Tibial nerve (tissue), 4 donors: ENCODE results near the gene ILF3.
A peak's percentile ranks its signal among the peaks of the same experiment; 100 is the strongest.

Experiments
- EP300 ChIP-seq, 2 donors: sonication (generic); formaldehyde crosslinking; IDR thresholded peaks; one replicate each; pipeline ENCODE4 v1.6.1; 2017; ENCODE audit warnings: antibody characterized with exemption in 2 of 2, mild to moderate bottlenecking in 1 of 2
- POLR2A ChIP-seq, 2 donors: fragments of 450-650 bp; IDR thresholded peaks; one replicate each; pipeline ENCODE4 v1.6.1; 2017; ENCODE audit warnings: antibody characterized with exemption in 2 of 2, mild to moderate bottlenecking in 2 of 2, moderate library complexity in 2 of 2
- TF ChIP-seq, protein P1 (sequence below), 5 experiments: fragments of 200-600 bp in 3 of 5; fragments of 450-650 bp in 2 of 5; sonication (generic) in 3 of 5; IDR thresholded peaks; one replicate each; pipeline ENCODE4 v1.5.1; 2016 to 2019; ENCODE audit warnings: antibody characterized with exemption in 5 of 5, mild to moderate bottlenecking in 3 of 5, moderate library complexity in 2 of 5

DNA sequence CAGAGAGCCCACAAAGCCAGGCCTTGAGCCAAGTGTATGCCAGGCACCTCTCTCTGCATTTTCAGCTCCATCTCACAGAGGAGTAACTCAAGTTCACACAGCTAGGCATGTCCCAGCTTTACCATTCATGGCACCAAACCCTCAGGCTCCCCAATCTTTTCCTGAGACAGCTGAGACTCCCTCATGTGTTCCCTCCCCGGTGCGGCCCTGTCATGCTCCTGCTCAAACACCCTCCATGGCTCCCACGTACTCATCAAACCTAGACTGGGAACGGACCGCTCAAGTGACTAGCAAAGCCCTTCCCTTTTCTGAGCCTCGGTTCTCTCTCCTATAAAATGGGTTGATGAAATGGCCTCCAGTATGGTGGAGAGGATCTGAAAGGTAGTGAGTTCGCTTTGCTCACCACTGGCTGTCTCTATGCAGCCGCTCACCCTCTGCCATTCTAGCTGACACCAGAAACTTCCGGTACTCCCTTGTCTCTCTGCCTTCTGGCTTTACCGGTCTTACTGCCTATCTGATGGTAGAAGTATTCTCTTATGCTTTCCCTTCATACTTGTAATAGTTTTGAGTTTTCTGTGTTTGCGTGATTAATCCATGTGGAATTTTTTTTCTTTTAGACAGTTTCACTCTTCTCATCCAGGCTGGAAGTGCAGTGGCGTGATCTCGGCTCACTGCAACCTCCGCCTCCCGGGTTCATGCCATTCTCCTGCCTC is 36.6 kb upstream of the ILF3 start:
- TF ChIP-seq, protein P1, sequence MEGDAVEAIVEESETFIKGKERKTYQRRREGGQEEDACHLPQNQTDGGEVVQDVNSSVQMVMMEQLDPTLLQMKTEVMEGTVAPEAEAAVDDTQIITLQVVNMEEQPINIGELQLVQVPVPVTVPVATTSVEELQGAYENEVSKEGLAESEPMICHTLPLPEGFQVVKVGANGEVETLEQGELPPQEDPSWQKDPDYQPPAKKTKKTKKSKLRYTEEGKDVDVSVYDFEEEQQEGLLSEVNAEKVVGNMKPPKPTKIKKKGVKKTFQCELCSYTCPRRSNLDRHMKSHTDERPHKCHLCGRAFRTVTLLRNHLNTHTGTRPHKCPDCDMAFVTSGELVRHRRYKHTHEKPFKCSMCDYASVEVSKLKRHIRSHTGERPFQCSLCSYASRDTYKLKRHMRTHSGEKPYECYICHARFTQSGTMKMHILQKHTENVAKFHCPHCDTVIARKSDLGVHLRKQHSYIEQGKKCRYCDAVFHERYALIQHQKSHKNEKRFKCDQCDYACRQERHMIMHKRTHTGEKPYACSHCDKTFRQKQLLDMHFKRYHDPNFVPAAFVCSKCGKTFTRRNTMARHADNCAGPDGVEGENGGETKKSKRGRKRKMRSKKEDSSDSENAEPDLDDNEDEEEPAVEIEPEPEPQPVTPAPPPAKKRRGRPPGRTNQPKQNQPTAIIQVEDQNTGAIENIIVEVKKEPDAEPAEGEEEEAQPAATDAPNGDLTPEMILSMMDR (IDR thresholded peaks at IDR 0.05), result no peak
- TF ChIP-seq POLR2A (IDR thresholded peaks at IDR 0.05) (no peak), EP300 (IDR thresholded peaks at IDR 0.05) (peak in 1 of 2 donors; percentile 12)
